Right atrium auricular region (tissue), 2 donors: ENCODE data around the gene ZNF362. TPM values are rescaled to one million over a fixed set of nuclear protein-coding genes. Genes with fewer than 3 reads are reported as not detected.

Source experiments
- DNase-seq: peaks from one replicate; pipeline ENCODE4 v3.0.0-alpha.2; 2019; ENCODE audit warnings: low spot score
- H3K27ac ChIP-seq, 2 donors: fragments of 200-600 bp; sonication (generic); 1 replicate in 1 of 2; 2 replicates in 1 of 2; pipeline ENCODE4 v1.5.1; 2016 to 2019
- H3K27me3 ChIP-seq, 2 donors: fragments of 200-600 bp; sonication (generic); one replicate each; pipeline versions ENCODE4 v1.5.1 to v1.6.0; 2017 to 2019
- H3K36me3 ChIP-seq: fragments of 200-600 bp; sonication (generic); one replicate; pipeline ENCODE4 v1.5.1; 2016
- H3K4me1 ChIP-seq, 2 donors: fragments of 200-600 bp; sonication (generic); one replicate each; pipeline versions ENCODE4 v1.5.1 to v1.6.0; 2017 to 2019
- H3K4me3 ChIP-seq, 2 donors: fragments of 200-600 bp; sonication (generic); 1 replicate in 1 of 2; 2 replicates in 1 of 2; pipeline ENCODE4 v1.5.1; 2017 to 2019; ENCODE audit warnings: mild to moderate bottlenecking in 1 of 2, moderate library complexity in 1 of 2
- H3K9me3 ChIP-seq, 2 donors: fragments of 200-600 bp; sonication (generic); one replicate each; pipeline ENCODE4 v1.5.1; 2019
- CTCF ChIP-seq, 2 donors: fragments of 200-600 bp; sonication (generic); IDR thresholded peaks; one replicate each; pipeline ENCODE4 v1.5.1; 2019; ENCODE audit warnings: antibody characterized with exemption in 2 of 2
- total RNA-seq, 2 donors: library from RNA; depleted of rRNA; stranded (reverse); fragments of >200 nt; gene quantifications; one replicate each; pipeline ENCODE4 v1.1.0, GENCODE V29; 2016

Gene ZNF362
- total RNA-seq, 2 donors from 2014 or later = 23.5 to 50.5 TPM

GRCh38 chr1:33316601-33317000 is 60.3 kb downstream of the ZNF362 start:
- Histone ChIP-seq H3K36me3 (no peaks in the 10 kb centered on the region), H3K9me3 (no peaks in the 10 kb centered on the region), H3K27ac (no peak overlapping the region), H3K4me3 (no peak overlapping the region), H3K4me1 (no peaks in the 10 kb centered on the region), H3K27me3 (no peaks in the 10 kb centered on the region)
- no peak for DNase-seq
- no peak for TF ChIP-seq CTCF (IDR thresholded peaks at IDR 0.05)

- no peak for TF ChIP-seq CTCF (IDR thresholded peaks at IDR 0.05)
- DNase-seq = no peak
- H3K27me3 ChIP-seq = no peaks in the 10 kb centered on the region
Observed at GRCh38 chr1:33317354-33317753, 61.1 kb downstream of the ZNF362 start.

GRCh38 chr1:33317946-33318345 is 61.7 kb downstream of the ZNF362 start:
- no peaks in the 10 kb centered on the region for H3K9me3 ChIP-seq
- no peaks in the 10 kb centered on the region for H3K27me3 ChIP-seq
- H3K27ac ChIP-seq = no peak overlapping the region
- H3K36me3 ChIP-seq = peaks cover 6% of the 10 kb centered on the region
- DNase-seq = no peak
- H3K4me1 ChIP-seq = no peaks in the 10 kb centered on the region
- TF ChIP-seq CTCF (IDR thresholded peaks at IDR 0.05) = no peak
- no peak overlapping the region for H3K4me3 ChIP-seq

More at GRCh38 chr1:33317354-33317753, 61.1 kb downstream of the ZNF362 start:
- H3K4me3 ChIP-seq = no peak overlapping the region
- H3K9me3 ChIP-seq = no peaks in the 10 kb centered on the region
- H3K27ac ChIP-seq = no peak overlapping the region
- no peaks in the 10 kb centered on the region for H3K36me3 ChIP-seq
- no peaks in the 10 kb centered on the region for H3K4me1 ChIP-seq

- Histone ChIP-seq H3K27me3 (no peaks in the 10 kb centered on the region), H3K27ac (no peak overlapping the region), H3K4me3 (no peak overlapping the region), H3K4me1 (no peaks in the 10 kb centered on the region), H3K36me3 (peaks cover 20% of the 10 kb centered on the region), H3K9me3 (no peaks in the 10 kb centered on the region)
- DNase-seq = no peak
- TF ChIP-seq CTCF (IDR thresholded peaks at IDR 0.05) = no peak
Observed at GRCh38 chr1:33319186-33319948, 63.1 kb downstream of the ZNF362 start.

- no peaks in the 10 kb centered on the region for H3K27me3 ChIP-seq
- H3K4me3 ChIP-seq = no peak overlapping the region
- H3K4me1 ChIP-seq = peaks cover 0 to 6% of the 10 kb centered on the region in 2 donors
- no peaks in the 10 kb centered on the region for H3K9me3 ChIP-seq
- H3K36me3 ChIP-seq = peaks cover 27% of the 10 kb centered on the region
- no peak for TF ChIP-seq CTCF (IDR thresholded peaks at IDR 0.05)
- no peak for DNase-seq
- H3K27ac ChIP-seq = no peak overlapping the region
Observed at GRCh38 chr1:33319949-33320618, 63.8 kb downstream of the ZNF362 start.
